Gastrocnemius medialis (tissue), 4 donors: ENCODE results near the gene FABP7.

Experiments used
- POLR2A ChIP-seq, 2 donors: fragments of 450-650 bp; IDR thresholded peaks; one replicate each; pipeline ENCODE4 v1.6.1; 2017; ENCODE audit warnings: antibody characterized with exemption in 2 of 2, mild to moderate bottlenecking in 2 of 2, moderate library complexity in 2 of 2
- TF ChIP-seq, protein P1 (sequence below), 5 experiments: fragments of 450-650 bp in 3 of 5; fragments of 200-600 bp in 2 of 5; sonication (generic) in 2 of 5; IDR thresholded peaks in 4 of 5; conservative IDR thresholded peaks in 1 of 5; 1 replicate in 4 of 5; 2 replicates in 1 of 5; pipeline ENCODE4 v1.5.1; 2016 to 2019; ENCODE audit warnings: antibody characterized with exemption in 5 of 5, mild to moderate bottlenecking in 3 of 5, moderate library complexity in 3 of 5

DNA sequence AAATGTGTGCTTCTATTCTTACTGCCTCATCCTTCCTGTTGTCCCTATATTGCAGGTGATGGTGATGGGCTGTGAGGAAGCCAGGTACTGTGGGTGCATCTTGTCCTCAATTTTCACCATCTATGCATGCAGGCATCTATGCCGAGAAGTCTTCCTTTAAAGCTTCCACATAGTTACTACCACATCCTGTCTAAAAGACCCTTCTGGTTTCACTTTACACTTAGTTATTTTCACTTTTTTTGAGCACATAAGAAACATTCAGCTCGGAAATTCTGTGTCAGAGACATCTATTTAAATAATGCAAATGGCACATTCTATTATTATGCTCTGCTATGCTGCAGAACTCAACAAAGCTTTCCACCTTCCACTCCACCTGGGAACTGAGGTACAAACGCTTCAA lies 28.2 kb upstream of the FABP7 start:
- TF ChIP-seq, protein P1, sequence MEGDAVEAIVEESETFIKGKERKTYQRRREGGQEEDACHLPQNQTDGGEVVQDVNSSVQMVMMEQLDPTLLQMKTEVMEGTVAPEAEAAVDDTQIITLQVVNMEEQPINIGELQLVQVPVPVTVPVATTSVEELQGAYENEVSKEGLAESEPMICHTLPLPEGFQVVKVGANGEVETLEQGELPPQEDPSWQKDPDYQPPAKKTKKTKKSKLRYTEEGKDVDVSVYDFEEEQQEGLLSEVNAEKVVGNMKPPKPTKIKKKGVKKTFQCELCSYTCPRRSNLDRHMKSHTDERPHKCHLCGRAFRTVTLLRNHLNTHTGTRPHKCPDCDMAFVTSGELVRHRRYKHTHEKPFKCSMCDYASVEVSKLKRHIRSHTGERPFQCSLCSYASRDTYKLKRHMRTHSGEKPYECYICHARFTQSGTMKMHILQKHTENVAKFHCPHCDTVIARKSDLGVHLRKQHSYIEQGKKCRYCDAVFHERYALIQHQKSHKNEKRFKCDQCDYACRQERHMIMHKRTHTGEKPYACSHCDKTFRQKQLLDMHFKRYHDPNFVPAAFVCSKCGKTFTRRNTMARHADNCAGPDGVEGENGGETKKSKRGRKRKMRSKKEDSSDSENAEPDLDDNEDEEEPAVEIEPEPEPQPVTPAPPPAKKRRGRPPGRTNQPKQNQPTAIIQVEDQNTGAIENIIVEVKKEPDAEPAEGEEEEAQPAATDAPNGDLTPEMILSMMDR (IDR thresholded peaks at IDR 0.05 in 4 of 5, conservative IDR thresholded peaks at IDR 0.05 in 1 of 5): no peak
- TF ChIP-seq POLR2A (IDR thresholded peaks at IDR 0.05): no peak
